GM18861 (cell line): ENCODE measurements around the gene TRAPPC11.
"Not testable (repeated sequence)": the region's sequence is repeated elsewhere in the genome, so short reads cannot be mapped to it uniquely, and the experiment has no call there.

Experiments used
- ATAC-seq: cut with Tn5 transposase; IDR thresholded peaks from one replicate; pipeline ENCODE4 v1.9.1; 2021; ENCODE audit not compliant: unreplicated experiment

Gene TRAPPC11

DNA sequence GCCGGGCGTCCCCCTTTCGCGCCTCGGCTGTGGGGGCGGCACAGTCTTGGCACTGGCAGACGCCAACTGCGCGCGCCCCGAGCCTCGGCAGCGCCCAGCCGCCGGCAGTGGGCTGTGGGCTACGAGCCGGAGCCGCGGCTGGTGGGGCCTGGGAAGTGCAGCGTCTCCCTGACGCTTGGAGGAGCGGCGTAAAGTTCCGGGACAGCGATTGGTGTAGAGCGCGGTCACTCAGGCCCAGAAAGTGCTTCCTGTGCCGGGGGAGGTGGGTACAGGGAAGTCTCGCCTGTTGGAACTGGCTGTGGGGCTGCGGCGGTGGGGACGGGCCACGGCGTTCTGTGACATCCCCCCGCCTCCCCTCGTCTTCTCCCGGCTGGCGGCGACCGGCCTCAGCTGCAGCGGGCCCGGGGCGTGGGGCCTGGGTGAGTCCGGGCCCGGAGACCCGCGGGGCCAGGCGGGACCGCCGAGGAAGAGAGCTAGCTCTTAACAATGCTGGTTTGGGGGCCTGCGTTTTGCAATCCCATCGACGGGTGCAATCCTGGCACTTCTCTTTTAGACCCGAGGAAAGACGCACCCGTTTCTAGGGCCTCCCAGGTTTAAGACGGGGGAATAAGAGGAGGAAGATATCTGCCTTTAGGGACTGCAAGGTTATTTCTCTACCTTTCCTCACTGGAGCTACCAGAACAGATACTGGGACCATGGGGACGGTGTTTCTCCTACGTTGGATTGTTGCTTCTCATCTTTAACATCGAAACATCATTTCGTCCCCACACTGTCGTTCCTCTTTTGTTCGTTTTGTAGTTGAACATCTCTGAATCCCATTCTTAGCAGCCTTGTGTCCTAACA is at the start of gene TRAPPC11, which contains the start of gene RWDD4:
Gene TRAPPC11 (plus strand): TSS at position 265 of the 843 bp plus-strand sequence. CDS start 4,575 bp downstream, outside the sequence.
Gene RWDD4 (minus strand): TSS at position 157 of the 843 bp plus-strand sequence. CDS start 233 bp downstream, outside the sequence.
- ATAC-seq: peak; percentile 99

DNA sequence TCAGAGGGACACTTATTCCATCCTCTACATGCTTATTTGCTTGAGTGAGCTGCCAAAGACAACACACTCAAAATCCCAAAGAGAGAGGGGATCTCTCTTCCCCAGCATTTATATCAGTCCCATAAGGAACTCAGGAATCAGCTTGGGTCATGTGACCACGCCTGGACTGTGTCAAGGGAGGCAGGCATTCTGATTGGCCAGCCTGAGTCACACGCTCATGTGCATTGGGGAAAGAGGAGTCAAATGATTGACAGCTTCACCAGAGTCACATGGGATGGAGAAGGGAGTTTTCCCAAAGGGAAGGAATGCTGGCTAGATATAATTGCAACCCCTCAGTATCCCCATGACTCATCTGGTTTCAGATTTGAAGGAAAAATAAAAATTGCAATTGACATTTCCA is 49.1 kb upstream of the TRAPPC11 start:
- ATAC-seq: no peak

DNA sequence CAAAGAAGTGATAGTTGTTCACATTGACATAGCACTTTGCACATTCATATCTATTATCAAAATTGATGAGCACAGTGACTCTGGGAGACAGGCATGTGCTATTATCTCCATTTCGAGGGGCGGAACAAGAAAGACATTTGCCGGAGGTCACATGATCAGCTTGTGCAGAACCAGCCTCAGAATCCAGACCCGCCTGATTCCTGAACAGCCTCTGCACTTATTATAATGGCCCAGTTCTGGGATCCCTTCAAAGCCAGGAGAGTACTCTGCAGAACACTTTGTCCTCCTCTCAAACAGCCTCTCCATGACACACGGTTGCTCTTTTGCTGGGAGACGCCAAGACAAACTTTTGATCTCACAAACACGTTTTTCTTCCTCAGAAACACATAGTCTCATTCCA is 48.5 kb upstream of the TRAPPC11 start:
- ATAC-seq: no peak

DNA sequence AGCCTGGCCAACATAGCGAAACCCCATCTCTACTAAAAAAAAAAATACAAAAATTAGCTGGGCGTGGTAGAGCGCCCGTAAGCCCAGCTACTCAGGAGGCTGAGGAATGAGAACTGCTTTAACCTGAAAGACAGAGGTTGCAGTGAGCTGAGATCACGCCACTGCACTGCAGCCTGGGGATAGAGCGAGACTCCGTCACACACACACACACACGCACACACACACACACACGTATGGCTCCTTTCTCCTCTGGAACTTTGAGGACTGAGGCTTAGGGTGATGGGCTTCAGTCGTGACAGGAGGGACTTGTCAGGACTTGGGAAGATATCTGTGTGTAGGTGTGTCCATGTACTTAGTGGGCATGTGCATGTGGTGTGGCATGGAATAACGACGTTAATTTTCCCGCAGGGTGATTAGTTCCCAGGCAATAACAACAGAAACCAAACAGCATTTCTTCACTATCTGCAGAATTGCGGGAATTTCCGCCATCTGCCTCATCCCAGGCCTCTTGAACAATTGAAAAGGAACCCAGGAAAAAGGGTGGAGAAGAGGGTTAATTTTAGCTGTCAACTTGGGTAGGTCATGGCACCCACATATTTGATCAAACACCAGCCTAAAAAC is 47.8 kb upstream of the TRAPPC11 start:
- no peak for ATAC-seq

DNA sequence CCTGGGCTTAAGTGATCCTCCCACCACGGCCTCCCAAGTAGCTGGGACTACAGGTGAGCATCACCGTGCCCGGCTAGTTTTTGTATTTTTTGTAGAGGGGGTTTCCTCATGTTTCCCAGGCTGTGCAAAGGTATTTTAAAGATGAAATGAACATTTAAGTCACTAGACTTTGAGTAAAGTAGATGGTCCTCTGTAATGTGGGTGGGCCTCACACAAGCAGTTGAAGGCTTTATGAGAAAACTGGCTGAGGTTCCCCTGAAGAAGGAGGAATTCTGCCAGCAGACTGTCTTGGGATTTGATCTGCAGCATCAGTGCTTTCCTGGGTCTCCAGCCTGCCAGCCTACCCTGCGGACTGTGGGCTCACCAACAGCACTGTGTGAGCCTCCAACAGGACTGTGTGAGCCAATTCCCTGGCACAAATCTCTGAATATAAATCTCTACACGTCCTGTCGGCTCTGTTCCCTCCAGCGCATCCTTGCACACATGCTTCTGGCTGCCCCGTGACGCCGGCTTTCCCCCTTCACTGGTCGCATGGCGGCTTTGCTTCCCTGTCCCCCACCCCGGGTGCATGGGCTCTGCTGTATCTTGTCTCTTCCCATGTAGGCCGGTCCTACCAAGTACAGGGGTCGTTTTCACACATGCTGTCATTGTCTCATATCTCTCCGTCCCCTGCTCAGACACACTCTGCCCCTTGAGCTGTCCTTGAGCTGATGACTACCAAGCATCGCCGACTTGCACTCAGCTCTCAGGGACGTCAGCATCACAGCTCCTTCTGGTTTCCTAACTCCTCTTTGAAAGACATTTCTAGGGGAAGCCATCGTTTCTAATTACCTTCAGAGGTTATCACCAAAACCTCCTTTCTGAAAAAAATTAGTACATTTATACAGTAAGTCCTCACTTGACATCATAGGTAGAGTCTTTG is 46.5 kb upstream of the TRAPPC11 start:
- ATAC-seq: no peak

DNA sequence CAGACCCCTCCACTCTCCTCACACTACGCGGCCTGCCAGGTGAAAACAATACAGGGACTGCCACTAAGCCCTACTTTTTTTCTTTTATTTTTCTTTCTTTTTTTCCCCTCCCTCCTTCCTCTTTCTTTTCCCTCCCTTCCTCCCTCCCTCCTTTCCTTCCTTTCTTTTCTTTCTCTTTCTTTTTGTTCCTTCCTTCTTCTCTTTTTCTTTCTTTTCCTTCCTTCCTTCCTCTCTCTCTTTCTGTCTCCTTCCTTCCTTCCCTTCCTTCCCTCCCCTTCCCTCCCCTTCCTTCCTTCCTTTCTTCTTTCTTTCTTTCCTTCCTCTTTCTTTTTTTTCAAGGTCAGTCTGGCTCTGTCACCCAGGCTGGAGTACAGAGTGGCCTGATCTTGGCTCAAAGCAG is 42.0 kb upstream of the TRAPPC11 start:
- no peak for ATAC-seq

DNA sequence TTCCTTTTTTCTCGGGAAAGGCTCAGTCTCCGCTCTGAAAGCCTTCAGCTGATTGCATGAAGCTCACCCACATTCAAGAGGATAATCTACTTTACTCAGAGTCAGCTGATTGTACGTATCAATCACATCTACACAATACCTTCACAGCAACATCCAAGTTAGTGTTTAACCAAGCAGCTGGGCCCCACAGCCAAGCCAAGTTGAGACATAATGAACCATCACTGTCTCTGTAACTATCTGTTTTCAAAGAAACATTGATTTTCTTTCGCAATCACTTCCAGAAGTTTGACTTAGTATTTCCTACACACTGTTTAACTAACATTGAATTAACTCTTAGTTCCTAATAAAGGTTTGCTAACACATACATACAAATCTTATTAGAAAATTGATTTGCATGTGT is 40.4 kb upstream of the TRAPPC11 start:
- ATAC-seq: no peak

DNA sequence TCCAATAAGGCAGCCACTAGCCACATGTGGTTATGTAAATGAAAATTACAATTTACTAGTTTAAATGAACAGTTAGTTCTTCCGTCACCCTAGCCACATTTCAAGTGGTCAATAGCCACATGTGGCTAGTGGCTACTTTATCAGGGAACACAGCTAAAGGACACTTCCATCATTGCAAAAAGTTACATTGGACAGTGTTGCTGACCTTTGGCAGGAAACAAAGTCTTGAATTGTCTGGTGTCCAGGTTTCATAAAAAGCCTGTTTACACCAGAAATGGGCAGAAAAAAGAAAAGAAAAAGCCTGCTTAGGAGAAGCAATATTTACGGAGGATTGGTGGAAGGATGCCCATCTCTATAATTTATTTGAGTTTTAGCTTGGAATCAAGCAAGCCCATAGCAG is 38.7 kb upstream of the TRAPPC11 start:
- ATAC-seq: no peak

DNA sequence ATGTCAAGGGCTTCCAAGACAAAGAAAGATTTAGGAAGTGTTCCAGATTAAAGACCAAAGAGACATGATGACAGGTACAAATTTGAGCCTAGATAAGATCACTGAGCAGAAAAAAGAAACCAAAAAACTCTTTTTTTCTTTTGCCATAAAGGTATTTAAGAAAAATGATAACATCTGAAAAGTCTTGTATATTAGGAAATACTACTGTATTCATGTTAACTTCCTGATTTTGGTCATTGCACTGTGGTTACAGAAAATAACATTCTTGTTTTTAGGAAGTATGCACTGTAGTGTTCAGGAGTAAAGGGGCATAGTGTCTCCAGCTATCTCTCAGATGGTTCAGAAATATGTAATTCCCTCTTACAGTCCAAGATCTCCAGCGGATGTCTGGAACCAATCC is 37.2 kb upstream of the TRAPPC11 start:
- ATAC-seq: no peak

DNA sequence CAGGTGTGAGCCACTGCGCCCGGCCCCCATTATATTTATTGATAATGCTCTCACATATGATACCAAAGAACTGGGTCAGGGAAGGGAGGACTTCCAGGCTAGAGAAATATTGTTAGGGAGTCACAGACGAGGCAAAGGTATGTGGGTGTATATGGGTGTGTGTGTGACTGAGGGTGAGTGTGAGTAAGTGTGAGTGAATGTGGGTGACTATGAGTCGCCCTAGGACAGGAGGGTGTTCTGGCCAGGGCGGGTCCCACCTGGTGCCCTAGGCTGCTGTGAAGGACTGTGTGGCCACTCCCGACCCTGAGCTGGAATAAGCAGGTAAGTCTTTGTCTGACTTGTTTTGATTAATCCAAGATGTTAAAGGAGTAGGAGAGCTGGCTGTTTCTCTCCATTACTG is 34.5 kb upstream of the TRAPPC11 start:
- no peak for ATAC-seq

DNA sequence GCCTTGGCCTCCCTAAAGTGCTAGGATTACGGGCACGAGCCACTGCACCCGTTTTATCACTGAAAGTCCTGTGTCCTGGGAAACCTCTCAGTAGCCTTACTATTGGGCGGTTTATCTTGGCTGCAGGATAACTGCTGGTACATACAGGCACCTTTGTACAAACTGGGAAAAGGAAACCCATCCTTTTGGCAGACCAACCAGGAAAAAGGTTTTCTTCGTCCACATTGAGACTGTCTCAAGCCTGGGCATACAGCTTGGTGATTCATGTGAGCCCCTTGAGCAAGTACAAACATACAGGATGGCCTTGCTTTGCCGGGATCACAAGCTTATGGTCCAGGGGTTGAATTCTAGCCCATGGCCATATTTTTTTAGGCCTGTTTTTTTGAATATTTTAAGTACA is 32.9 kb upstream of the TRAPPC11 start:
- no peak for ATAC-seq

DNA sequence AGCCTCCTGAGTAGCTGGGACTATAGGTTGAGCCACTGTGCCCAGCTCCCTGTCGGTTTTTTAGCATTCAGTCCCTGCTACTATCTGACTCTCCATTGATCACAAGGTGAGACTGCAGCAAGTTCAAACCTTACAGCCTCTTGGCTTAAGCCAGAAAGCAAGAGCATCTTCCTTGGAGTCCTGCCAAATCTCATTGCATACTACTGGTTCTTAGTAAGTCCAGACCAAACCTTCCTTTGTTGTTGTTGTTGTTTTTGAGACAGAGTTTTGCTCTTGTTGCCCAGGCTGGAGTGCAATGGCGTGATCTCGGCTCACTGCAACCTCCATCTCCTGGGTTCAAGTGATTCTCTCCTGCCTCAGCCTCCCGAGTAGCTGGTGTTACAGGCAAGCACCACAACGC is 31.8 kb upstream of the TRAPPC11 start:
- ATAC-seq: not testable (repeated sequence)

DNA sequence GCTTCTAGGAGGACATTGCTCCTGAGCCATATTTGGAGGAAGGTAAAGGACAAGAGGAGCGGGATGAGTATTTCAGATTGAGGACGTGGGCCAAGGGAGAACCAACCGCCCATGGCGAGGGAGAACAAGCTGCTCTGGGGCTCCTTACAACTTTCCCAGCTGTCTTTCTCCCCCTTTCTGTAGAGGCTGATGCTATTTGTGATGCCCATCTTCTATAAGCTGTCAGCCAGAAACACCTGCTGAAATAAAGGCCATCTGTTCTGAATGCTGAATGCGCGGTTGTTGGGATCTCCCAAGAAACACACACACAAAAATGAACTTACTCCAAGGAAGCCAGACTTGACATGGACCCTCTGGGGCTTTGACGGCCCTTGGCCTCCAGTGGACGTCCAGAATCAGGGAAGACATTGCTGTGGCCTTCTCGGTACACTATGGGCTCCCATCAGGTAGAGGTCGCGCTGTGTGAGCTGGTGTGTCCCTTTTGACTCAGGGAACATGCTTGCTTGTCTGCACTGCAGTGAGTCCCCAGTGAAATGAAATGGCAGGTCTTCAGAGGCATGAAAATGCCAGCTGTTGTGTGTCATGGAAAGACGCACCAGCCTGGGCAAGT is 31.0 kb upstream of the TRAPPC11 start:
- no peak for ATAC-seq

DNA sequence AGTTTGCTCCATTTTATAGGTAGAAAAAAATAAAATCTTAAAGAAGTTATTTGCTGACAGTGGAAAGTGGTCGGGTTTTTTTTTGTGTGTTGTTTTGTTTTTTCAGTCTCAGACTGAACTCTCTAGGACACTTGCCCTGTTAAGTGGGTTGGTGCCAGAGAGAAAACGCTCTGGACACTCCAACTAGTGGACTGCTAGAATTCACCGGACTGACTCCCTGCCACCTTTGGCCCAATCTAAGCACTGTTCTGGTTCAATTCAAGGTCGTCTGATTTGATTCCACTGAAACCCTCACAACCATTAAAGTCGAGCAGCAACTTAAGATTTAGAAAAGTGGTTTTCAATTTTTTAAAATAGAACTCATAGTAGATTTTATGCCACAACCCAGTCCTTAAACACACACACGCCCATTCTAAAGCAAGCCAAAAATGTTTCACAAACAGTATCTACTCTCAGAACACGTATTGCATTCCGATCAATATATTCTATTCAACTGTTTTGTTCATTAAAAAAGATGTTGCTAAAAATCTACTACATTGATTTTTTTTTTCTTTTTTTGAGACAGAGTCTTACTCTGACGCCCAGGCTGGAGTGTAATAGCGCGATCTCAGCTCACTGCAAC is 27.4 kb upstream of the TRAPPC11 start:
- ATAC-seq: no peak

DNA sequence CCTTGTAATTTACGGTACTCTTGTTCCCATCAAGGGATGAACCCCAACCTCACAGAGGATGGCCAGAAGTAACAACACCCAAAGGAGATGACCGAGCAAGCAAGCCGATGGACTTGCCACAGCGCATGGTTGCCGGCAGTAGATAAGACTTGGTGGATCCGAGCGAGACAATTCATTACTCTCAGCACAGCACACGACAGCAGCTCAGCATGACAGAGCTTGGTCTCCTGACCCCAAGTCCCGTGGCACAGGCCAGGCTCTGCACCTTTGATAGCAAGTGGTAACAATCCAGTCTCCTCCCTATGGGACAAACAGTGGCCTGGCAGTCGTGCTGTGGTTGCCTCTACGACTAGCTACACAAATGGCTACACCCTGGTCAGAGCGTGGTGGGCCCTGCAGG is 26.4 kb upstream of the TRAPPC11 start:
- ATAC-seq: no peak

DNA sequence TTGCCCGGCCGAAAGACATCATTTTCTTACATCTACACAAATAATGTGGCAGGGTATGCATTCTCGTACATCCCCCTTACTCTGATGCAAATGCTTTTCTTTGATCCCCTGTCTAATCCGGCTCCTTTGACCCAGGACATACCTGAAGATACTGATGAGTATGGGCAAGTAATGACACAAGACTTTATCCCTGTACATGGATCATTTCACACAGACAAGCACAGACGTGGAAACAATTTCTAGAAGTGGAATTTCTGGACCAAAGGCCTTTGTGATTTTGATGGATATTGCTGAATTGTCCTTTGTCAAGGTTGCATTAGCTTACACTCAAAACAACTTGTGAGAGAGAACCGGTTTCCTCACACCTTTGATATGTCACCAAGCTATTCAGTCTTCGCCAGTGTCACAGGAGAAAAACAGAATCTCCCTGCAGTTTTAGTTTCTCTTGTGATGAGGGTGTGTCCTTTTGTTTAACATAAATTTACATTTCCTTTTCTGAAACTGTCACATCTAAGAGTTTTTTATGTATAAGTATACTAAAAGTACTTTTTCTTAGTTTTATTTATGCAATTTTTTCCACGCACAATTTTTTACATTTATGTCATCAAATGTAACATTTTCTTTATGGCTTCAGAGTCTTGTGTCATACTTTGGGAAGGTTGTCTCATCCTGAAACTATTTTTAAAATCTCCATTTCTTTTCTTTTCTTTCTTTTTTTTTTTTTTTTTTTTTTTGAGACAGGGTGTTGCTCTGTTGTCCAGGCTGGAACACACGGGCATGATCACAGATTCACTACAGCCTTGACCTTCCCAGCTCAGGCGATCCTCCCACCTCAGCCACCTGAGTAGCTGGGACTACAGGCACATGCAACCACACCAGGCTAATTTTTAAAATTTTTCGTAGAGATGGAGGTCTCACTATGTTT is 25.4 kb upstream of the TRAPPC11 start:
- no peak for ATAC-seq

DNA sequence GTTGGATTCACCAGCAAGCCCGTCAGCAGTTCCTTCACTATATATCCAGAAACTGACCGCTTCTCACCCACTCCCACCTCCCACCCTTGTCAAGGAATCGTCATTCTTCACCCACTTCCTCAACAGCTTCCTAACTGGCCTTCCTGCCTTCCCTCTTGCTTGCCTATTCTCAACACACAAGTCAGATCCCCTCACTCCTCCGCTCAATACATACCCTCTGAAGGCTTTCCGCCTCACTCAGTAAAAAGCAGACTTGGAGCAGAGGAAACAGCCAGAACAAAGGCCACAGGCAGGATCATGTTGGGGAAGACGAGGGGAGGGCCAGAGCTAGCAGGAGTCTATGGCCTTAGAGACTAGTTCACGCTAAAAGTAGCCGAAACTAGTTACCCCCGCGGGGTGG is 23.8 kb upstream of the TRAPPC11 start:
- ATAC-seq: no peak

DNA sequence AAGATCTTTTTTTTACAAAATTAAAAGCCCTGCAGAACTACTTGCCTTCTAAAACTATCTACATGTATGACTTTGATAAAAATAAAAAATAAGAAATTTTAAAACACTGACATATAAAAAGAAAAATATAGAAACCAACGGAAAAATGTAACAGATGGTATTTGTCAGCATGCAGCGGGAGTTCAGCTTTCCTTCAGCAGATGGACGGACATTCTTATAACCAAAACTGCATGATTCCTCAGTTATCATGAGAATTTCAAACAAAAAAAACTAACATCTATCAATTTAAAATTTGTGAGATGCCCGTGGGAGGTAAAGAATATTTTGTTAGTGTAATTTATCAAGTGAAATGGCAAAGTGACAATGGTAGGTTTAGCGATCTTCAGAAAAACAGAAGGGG is 23.4 kb upstream of the TRAPPC11 start:
- no peak for ATAC-seq

DNA sequence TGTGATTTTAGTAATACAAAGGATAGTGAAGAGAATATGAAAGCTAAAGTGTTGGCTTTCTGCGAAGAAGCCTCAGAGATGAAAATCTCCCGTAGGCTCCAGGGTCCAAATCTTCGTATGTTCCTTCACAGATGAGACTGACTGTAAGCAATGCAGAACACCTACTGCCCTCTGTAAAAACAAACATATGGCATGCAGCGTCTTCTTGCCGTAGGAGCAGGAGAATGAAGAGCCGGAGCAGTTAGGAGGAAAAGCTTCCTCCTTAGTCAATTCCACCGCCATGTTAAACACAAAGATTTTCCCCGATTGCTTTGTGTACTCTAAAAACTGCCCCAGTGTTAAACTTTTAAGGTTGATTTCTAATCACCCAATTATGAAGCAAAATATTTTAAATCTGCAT is 22.6 kb upstream of the TRAPPC11 start:
- ATAC-seq: no peak
